Endothelial cell of umbilical vein (primary cell): ENCODE results near the gene TLCD4. TPM values are rescaled to one million over a fixed set of nuclear protein-coding genes. Genes with fewer than 3 reads are reported as not detected.

ENCODE experiments used
- BruUV-seq: library from RNA; stranded (reverse); fragments of 400-500 nt; replicated peaks from 2 replicates; lab custom pipeline; 2021; lab: Mats Ljungman, UMichigan
- CTCF ChIA-PET: fragments of 300-600, 350-600 bp; sonication (Branson Sonifier 250); formaldehyde crosslinking; loops from one replicate; lab custom pipeline; 2021; ENCODE audit warnings: antibody characterized with exemption, inconsistent platforms; lab: Charles Lee
- POLR2A ChIA-PET: fragments of 300-600, 350-600 bp; sonication (Branson Sonifier 250); formaldehyde crosslinking; loops from one replicate; lab custom pipeline; 2021; ENCODE audit warnings: antibody characterized with exemption, inconsistent platforms; lab: Charles Lee
- DNase-seq: peaks from one replicate; pipeline ENCODE4 v3.0.0-alpha.2; 2011; ENCODE audit warnings: low read depth, low spot score
- FAIRE-seq: peaks from 2 replicates; lab custom pipeline; 2011; peaks lifted over from hg19 to GRCh38; lab: Jason Lieb, UNC
- H2AFZ ChIP-seq: 2 replicates; pipeline ENCODE4 v1.6.0; 2012; ENCODE audit warnings: low read depth, low read length, control low read depth, inconsistent platforms
- H3K27ac ChIP-seq: 2 replicates; pipeline ENCODE4 v1.5.1; 2011; ENCODE audit warnings: low read depth, mild to moderate bottlenecking, control low read depth, low read length, moderate library complexity; ENCODE audit not compliant: insufficient read depth
- H3K27me3 ChIP-seq, 2 experiments: 2 replicates each; pipeline versions ENCODE4 v1.6.0 to v1.6.1; 2011; ENCODE audit warnings: low read length in 2 of 2, mixed read lengths in 1 of 2; ENCODE audit not compliant: control insufficient read depth in 2 of 2, insufficient read depth in 2 of 2
- H3K36me3 ChIP-seq, 2 experiments: 2 replicates in 1 of 2; 3 replicates in 1 of 2; pipeline ENCODE4 v1.5.1; 2011; ENCODE audit warnings: low read length in 2 of 2, mild to moderate bottlenecking in 1 of 2, moderate library complexity in 1 of 2; ENCODE audit not compliant: control insufficient read depth in 2 of 2, insufficient read depth in 2 of 2; ENCODE audit errors: extremely low read depth in 1 of 2
- H3K4me1 ChIP-seq: 3 replicates; pipeline ENCODE4 v1.5.1; 2011; ENCODE audit warnings: mild to moderate bottlenecking, low read length; ENCODE audit not compliant: control insufficient read depth, insufficient read depth; ENCODE audit errors: extremely low read depth
- H3K4me2 ChIP-seq: 2 replicates; pipeline ENCODE4 v1.6.1; 2011; ENCODE audit warnings: low read length, control low read depth, mixed read lengths; ENCODE audit not compliant: insufficient read depth
- H3K4me3 ChIP-seq, 3 experiments: fragments of 200-600 bp in 1 of 3; sonication (generic), shearing (Covaris generic) in 1 of 3; replicated peaks in 1 of 3; 2 replicates each; pipeline ENCODE4 v1.5.1; 2011 to 2016; ENCODE audit warnings: control low read depth in 3 of 3, low read length in 3 of 3, mild to moderate bottlenecking in 2 of 3, inconsistent platforms in 1 of 3, low read depth in 1 of 3, moderate library complexity in 1 of 3; ENCODE audit not compliant: insufficient read depth in 1 of 3
- H3K79me2 ChIP-seq: 2 replicates; pipeline ENCODE4 v1.6.0; 2012; ENCODE audit warnings: low read length, inconsistent platforms; ENCODE audit not compliant: control insufficient read depth, insufficient read depth
- H3K9ac ChIP-seq: replicated peaks from 2 replicates; pipeline ENCODE3; 2011; ENCODE audit warnings: low read length, control low read depth; ENCODE audit not compliant: insufficient read depth; ENCODE audit errors: extremely low read depth
- H3K9me1 ChIP-seq: replicated peaks from 3 replicates; pipeline ENCODE4 v1.6.0; 2011; ENCODE audit warnings: mild to moderate bottlenecking, low read length; ENCODE audit not compliant: control insufficient read depth, insufficient read depth; ENCODE audit errors: extremely low read depth
- H3K9me3 ChIP-seq: replicated peaks from 2 replicates; pipeline ENCODE4 v1.5.1; 2012; ENCODE audit warnings: low read length, inconsistent platforms; ENCODE audit not compliant: control insufficient read depth, insufficient read depth
- H4K20me1 ChIP-seq: replicated peaks from 2 replicates; pipeline ENCODE3; 2011; ENCODE audit warnings: mild to moderate bottlenecking, low read length; ENCODE audit not compliant: control insufficient read depth, insufficient read depth; ENCODE audit errors: extremely low read depth
- FOS ChIP-seq: IDR thresholded peaks from 2 replicates; pipeline ENCODE4 v1.6.1; 2011; ENCODE audit warnings: mild to moderate bottlenecking, low read length, moderate library complexity, borderline replicate concordance; ENCODE audit not compliant: insufficient read depth
- GATA2 ChIP-seq: IDR thresholded peaks from 2 replicates; pipeline ENCODE4 v1.7.0; 2011; ENCODE audit warnings: low read depth, mild to moderate bottlenecking, moderate library complexity, mixed read lengths, low read length; ENCODE audit not compliant: insufficient read length, insufficient read depth
- JUN ChIP-seq: IDR thresholded peaks from 2 replicates; pipeline ENCODE4 v1.6.1; 2011; ENCODE audit warnings: borderline replicate concordance, low read depth; ENCODE audit not compliant: insufficient read length, insufficient read depth
- MYC ChIP-seq: IDR thresholded peaks from one replicate; pipeline ENCODE4 v1.6.1; 2011; ENCODE audit warnings: mild to moderate bottlenecking, low read depth, low read length
- POLR2A ChIP-seq: IDR thresholded peaks from 2 replicates; pipeline ENCODE4 v1.6.1; 2012; ENCODE audit warnings: low read depth, mild to moderate bottlenecking, control low read depth, low read length
- POLR2AphosphoS5 ChIP-seq: IDR thresholded peaks from 2 replicates; pipeline ENCODE4 v1.6.1; 2012; ENCODE audit warnings: low read depth, mild to moderate bottlenecking, control low read depth, low read length, moderate library complexity; ENCODE audit not compliant: insufficient read depth
- dilution Hi-C: fragments of 300-500 bp; cut with MboI; formaldehyde crosslinking; loops from one replicate; pipeline ENCODE4 v1.15.0; 2019; ENCODE audit warnings: low sequenced_read_pairs; ENCODE audit not compliant: extremely low pct_ligation_motif_present
- intact Hi-C: fragments of 100-400 bp; cut with micrococcal nuclease; formaldehyde crosslinking; loops from one replicate; pipeline ENCODE4 v1.10.0; 2022
- polyA plus RNA-seq, 4 experiments: library from polyadenylated mRNA; depleted of rRNA in 3 of 4; stranded (reverse) in 3 of 4; unstranded in 1 of 4; fragments of >200 nt; gene quantifications; 2 replicates each; pipeline versions ENCODE4 v1.2.1 to v1.2.3, GENCODE V29; 2011 to 2012; ENCODE audit warnings: missing spikeins in 1 of 4
- total RNA-seq: library from RNA; stranded (reverse); gene quantifications from 2 replicates; pipeline ENCODE4 v1.2.3, GENCODE V29; 2021
- TF ChIP-seq, protein P1 (sequence below): IDR thresholded peaks from 2 replicates; pipeline ENCODE4 v1.6.1; 2011; ENCODE audit not compliant: insufficient read depth, insufficient read length
- TF ChIP-seq, protein P2 (sequence below), 2 donors: IDR thresholded peaks; 1 replicate in 1 of 2; 2 replicates in 1 of 2; pipeline ENCODE4 v1.5.1; 2011; ENCODE audit warnings: low read length in 2 of 2, mild to moderate bottlenecking in 2 of 2, moderate library complexity in 2 of 2, control low read depth in 1 of 2, inconsistent platforms in 1 of 2, low read depth in 1 of 2; ENCODE audit not compliant: insufficient read depth in 1 of 2; ENCODE audit errors: extremely low read depth in 1 of 2

Gene TLCD4
- total and polyA plus RNA-seq, 2 donors (not counting 3 experiments of a cell fraction or from before 2014, with no cell fraction given): 0.11 to 0.51 TPM

- ChIA-PET POLR2A (no interaction called here), CTCF (interaction anchor here (0.9 to 3.8 kb wide), 8 partner anchors 9 to 635 kb away, joined by 3 to 30 read pairs (median 4); partner anchors contain the start of gene RWDD3)
- dilution Hi-C loops (no loop called here), intact Hi-C loops (loop anchor here (1.0 to 10.0 kb wide), 3 partner anchors 29 to 118 kb away; partner anchors contain the start of genes ALG14 and RWDD3)
- Histone ChIP-seq H3K4me3 (peak overlapping the region; percentile 4 to 57 (median 38)), H3K27me3 (peaks cover 25 to 35% of the 10 kb centered on the region in 2 experiments), H3K4me1 (no peaks in the 10 kb centered on the region), H3K9me1 (no peaks in the 10 kb centered on the region), H4K20me1 (no peaks in the 10 kb centered on the region), H3K79me2 (no peaks in the 10 kb centered on the region), H3K9ac (no peak overlapping the region), H3K4me2 (peak overlapping the region; percentile 65), H3K9me3 (no peaks in the 10 kb centered on the region), H2AFZ (peak overlapping the region; percentile 5), H3K36me3 (no peaks in the 10 kb centered on the region), H3K27ac (no peak overlapping the region)
- peak; percentile 50 for DNase-seq
- no peak for TF ChIP-seq POLR2AphosphoS5
- TF ChIP-seq, protein P1, sequence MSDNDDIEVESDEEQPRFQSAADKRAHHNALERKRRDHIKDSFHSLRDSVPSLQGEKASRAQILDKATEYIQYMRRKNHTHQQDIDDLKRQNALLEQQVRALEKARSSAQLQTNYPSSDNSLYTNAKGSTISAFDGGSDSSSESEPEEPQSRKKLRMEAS: no peak
- TF ChIP-seq JUN: no peak
- TF ChIP-seq, protein P2, sequence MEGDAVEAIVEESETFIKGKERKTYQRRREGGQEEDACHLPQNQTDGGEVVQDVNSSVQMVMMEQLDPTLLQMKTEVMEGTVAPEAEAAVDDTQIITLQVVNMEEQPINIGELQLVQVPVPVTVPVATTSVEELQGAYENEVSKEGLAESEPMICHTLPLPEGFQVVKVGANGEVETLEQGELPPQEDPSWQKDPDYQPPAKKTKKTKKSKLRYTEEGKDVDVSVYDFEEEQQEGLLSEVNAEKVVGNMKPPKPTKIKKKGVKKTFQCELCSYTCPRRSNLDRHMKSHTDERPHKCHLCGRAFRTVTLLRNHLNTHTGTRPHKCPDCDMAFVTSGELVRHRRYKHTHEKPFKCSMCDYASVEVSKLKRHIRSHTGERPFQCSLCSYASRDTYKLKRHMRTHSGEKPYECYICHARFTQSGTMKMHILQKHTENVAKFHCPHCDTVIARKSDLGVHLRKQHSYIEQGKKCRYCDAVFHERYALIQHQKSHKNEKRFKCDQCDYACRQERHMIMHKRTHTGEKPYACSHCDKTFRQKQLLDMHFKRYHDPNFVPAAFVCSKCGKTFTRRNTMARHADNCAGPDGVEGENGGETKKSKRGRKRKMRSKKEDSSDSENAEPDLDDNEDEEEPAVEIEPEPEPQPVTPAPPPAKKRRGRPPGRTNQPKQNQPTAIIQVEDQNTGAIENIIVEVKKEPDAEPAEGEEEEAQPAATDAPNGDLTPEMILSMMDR (IDR thresholded peaks at IDR 0.05; ENCODE audit: extremely low read depth in 1 of 2, insufficient read depth in 1 of 2, low read depth in 1 of 2, low read length in 2 of 2): peak; percentile 45 to 78
- TF ChIP-seq GATA2: no peak
- no peak for TF ChIP-seq POLR2A
- TF ChIP-seq FOS: no peak
- TF ChIP-seq MYC: no peak
- BruUV-seq: no TSS peak
- peak; percentile 82 for FAIRE-seq
Observed at GRCh38 chr1:95116580-95117206, 462 bp upstream of the TLCD4 start.
